GM12878 (cell line): ENCODE data around the gene ZNF214. TPM values are rescaled to one million over a fixed set of nuclear protein-coding genes. Genes with fewer than 3 reads are reported as not detected.

Experiments used
- ATAC-seq: fragments of 200-7000 bp; cut with Tn5 transposase; 3 replicates; pipeline ENCODE4 v1.9.1; 2020; ENCODE audit warnings: mild to moderate bottlenecking, moderate library complexity
- BruUV-seq: library from RNA; stranded (reverse); fragments of 400-500 nt; replicated peaks from 2 replicates; lab custom pipeline; 2021; lab: Mats Ljungman, UMichigan
- CTCF ChIA-PET: fragments of 300-600 bp; sonication (Branson Sonifier 250); formaldehyde crosslinking; extraction: SDS; loops from one replicate; lab custom pipeline; 2021; ENCODE audit warnings: inconsistent platforms; lab: Yijun Ruan, JAX
- POLR2A ChIA-PET: fragments of 350-600 bp; formaldehyde crosslinking; extraction: SDS; loops from one replicate; lab custom pipeline; 2021; ENCODE audit warnings: inconsistent platforms; lab: Charles Lee
- RAD21 ChIA-PET: fragments of 300-600 bp; sonication (Branson Sonifier 250); formaldehyde crosslinking; loops from one replicate; lab custom pipeline; 2023; ENCODE audit warnings: antibody characterized with exemption; ENCODE audit not compliant: unreplicated experiment; lab: Charles Lee
- SMC1A ChIA-PET: fragments of 300-600 bp; sonication (Branson Sonifier 250); formaldehyde crosslinking; loops from one replicate; lab custom pipeline; 2023; ENCODE audit not compliant: unreplicated experiment, uncharacterized antibody; lab: Charles Lee
- DNase-seq: peaks from one replicate; pipeline ENCODE4 v3.0.0-alpha.2; 2011; ENCODE audit warnings: low read depth, low spot score
- FAIRE-seq: peaks from 3 replicates; lab custom pipeline; 2011; peaks lifted over from hg19 to GRCh38; lab: Jason Lieb, UNC
- H2AFZ ChIP-seq: 2 replicates; pipeline ENCODE4 v1.6.0; 2011; ENCODE audit warnings: low read depth, low read length, control low read depth; ENCODE audit not compliant: control insufficient read depth
- H3K27ac ChIP-seq: 2 replicates; pipeline ENCODE4 v1.5.1; 2011; ENCODE audit warnings: control low read depth; ENCODE audit not compliant: control insufficient read depth, insufficient read depth
- H3K27me3 ChIP-seq, 2 experiments: replicated peaks in 1 of 2; 2 replicates each; pipeline versions ENCODE4 v1.6.0 to v1.6.1; 2011; ENCODE audit warnings: low read length in 1 of 2; ENCODE audit not compliant: control insufficient read depth in 2 of 2, insufficient read depth in 2 of 2
- H3K36me3 ChIP-seq, 2 experiments: 2 replicates each; pipeline ENCODE4 v1.5.1; 2011; ENCODE audit warnings: low read length in 1 of 2; ENCODE audit not compliant: control insufficient read depth in 2 of 2, insufficient read depth in 2 of 2
- H3K4me1 ChIP-seq: 2 replicates; pipeline ENCODE4 v1.6.1; 2011; ENCODE audit warnings: mild to moderate bottlenecking, low read length, moderate library complexity, mixed read lengths; ENCODE audit not compliant: control insufficient read depth, insufficient read depth
- H3K4me2 ChIP-seq: 2 replicates; pipeline ENCODE4 v1.6.0; 2011; ENCODE audit warnings: control low read depth; ENCODE audit not compliant: control insufficient read depth, insufficient read depth
- H3K4me3 ChIP-seq: fragments of 200-600 bp; sonication (generic); 2 replicates; pipeline ENCODE4 v1.5.1; 2016
- H3K79me2 ChIP-seq: 2 replicates; pipeline ENCODE4 v1.6.0; 2011; ENCODE audit warnings: low read length; ENCODE audit not compliant: control insufficient read depth, insufficient read depth
- H3K9ac ChIP-seq: 2 replicates; pipeline ENCODE4 v1.8.0; 2011; ENCODE audit warnings: low read length, control low read depth, mixed read lengths; ENCODE audit not compliant: control insufficient read depth, insufficient read depth
- H3K9me3 ChIP-seq: replicated peaks from 3 replicates; pipeline ENCODE4 v1.5.1; 2011; ENCODE audit warnings: mild to moderate bottlenecking, low read length; ENCODE audit not compliant: control insufficient read depth, insufficient read depth
- H4K20me1 ChIP-seq: 2 replicates; pipeline ENCODE4 v1.6.0; 2011; ENCODE audit not compliant: control insufficient read depth, insufficient read depth
- ATF3 ChIP-seq: IDR thresholded peaks from 2 replicates; pipeline ENCODE4 v1.6.1; 2011; ENCODE audit warnings: low read depth, mild to moderate bottlenecking, low read length, moderate library complexity, borderline replicate concordance; ENCODE audit errors: extremely low read depth
- BACH1 ChIP-seq: fragments of 450-650 bp; IDR thresholded peaks from 2 replicates; pipeline ENCODE4 v1.6.1; 2017; ENCODE audit warnings: mild to moderate bottlenecking, borderline replicate concordance
- CTCF ChIP-seq, 3 experiments: IDR thresholded peaks in 2 of 3; conservative IDR thresholded peaks in 1 of 3; 2 replicates each; pipeline ENCODE4 v1.5.1; 2011; ENCODE audit warnings: low read depth in 3 of 3, low read length in 3 of 3, mild to moderate bottlenecking in 3 of 3, control low read depth in 2 of 3, moderate library complexity in 2 of 3, inconsistent platforms in 1 of 3, mixed read lengths in 1 of 3; ENCODE audit not compliant: control insufficient read depth in 2 of 3, insufficient read depth in 1 of 3; ENCODE audit errors: extremely low read depth in 1 of 3
- GABPA ChIP-seq: IDR thresholded peaks from 2 replicates; pipeline ENCODE4 v1.6.1; 2014; ENCODE audit warnings: antibody characterized with exemption, low read depth, mild to moderate bottlenecking, inconsistent platforms
- KDM1A ChIP-seq: fragments of 200-600 bp; sonication (generic); IDR thresholded peaks from 2 replicates; pipeline ENCODE4 v1.6.1; 2016; ENCODE audit warnings: borderline replicate concordance
- MEF2B ChIP-seq: fragments of 450-650 bp; IDR thresholded peaks from 2 replicates; pipeline ENCODE4 v1.6.1; 2018; ENCODE audit warnings: mild to moderate bottlenecking, moderate library complexity; ENCODE audit not compliant: partially characterized antibody, poor library complexity, severe bottlenecking
- RELB ChIP-seq: fragments of 450-650 bp; IDR thresholded peaks from 2 replicates; pipeline ENCODE4 v1.6.1; 2017; ENCODE audit warnings: low read depth, mild to moderate bottlenecking, moderate library complexity
- SPI1 ChIP-seq: IDR thresholded peaks from 2 replicates; pipeline ENCODE4 v1.6.1; 2011; ENCODE audit warnings: low read depth, mild to moderate bottlenecking, low read length, moderate library complexity, borderline replicate concordance; ENCODE audit not compliant: insufficient read depth
- SRF ChIP-seq, 2 experiments: IDR thresholded peaks; 2 replicates each; pipeline ENCODE4 v1.6.1; 2011; ENCODE audit warnings: low read depth in 2 of 2, low read length in 2 of 2, mild to moderate bottlenecking in 1 of 2, moderate library complexity in 1 of 2
- TCF12 ChIP-seq: IDR thresholded peaks from 2 replicates; pipeline ENCODE4 v1.6.1; 2011; ENCODE audit warnings: low read depth, mild to moderate bottlenecking, low read length
- ZNF207 ChIP-seq: fragments of 450-650 bp; IDR thresholded peaks from 2 replicates; pipeline ENCODE4 v1.6.1; 2014; ENCODE audit warnings: antibody characterized with exemption, mild to moderate bottlenecking, borderline replicate concordance
- WGBS: methylation state at CpG from one replicate; pipeline ENCODE4 v1.1.6; 2016; ENCODE audit warnings: low lambda C conversion rate; ENCODE audit not compliant: insufficient replicate concordance, insufficient coverage; ENCODE audit errors: missing lambda C conversion rate; 5-methylcytosine and 5-hydroxymethylcytosine counted together
- in situ Hi-C: fragments of 300-500 bp; cut with MboI; formaldehyde crosslinking; loops from 9 replicates; pipeline ENCODE4 v1.14.3; 2018; ENCODE audit warnings: mixed read lengths
- intact Hi-C: fragments of 100-400 bp; cut with micrococcal nuclease; formaldehyde crosslinking; loops from one replicate; pipeline ENCODE4 v1.14.2; 2022; ENCODE audit not compliant: unreplicated experiment
- polyA plus RNA-seq, 11 experiments: library from polyadenylated mRNA; depleted of rRNA in 4 of 11; unstranded in 6 of 11; stranded (reverse) in 5 of 11; fragments of >200 nt; fragmentation: Nextera tagmentation in 4 of 11; fragmentation: Illumina TruSeq in 1 of 11; extraction: Ambion mirVana in 4 of 11; extraction: Trizol in 1 of 11; gene quantifications; 1 replicate in 1 of 11; 2 replicates in 10 of 11; pipeline versions ENCODE4 v1.2.1 to v1.2.3, GENCODE V29; 2011 to 2016; ENCODE audit warnings: inconsistent platforms in 2 of 11, missing spikeins in 2 of 11, low read depth in 1 of 11
- total RNA-seq, 4 experiments: library from RNA; depleted of rRNA in 3 of 4; stranded (reverse); fragments of >200 nt in 3 of 4; fragmentation: Illumina TruSeq in 1 of 4; extraction: Trizol in 1 of 4; gene quantifications; 2 replicates each; pipeline versions ENCODE4 v1.2.1 to v1.2.3, GENCODE V29; 2013 to 2021

The ZNF214 gene
- total and polyA plus RNA-seq, 10 of the 15 experiments (the other 5 are each of a cell fraction or from before 2014, with no cell fraction given), result 0.18 TPM; not detected in 9

DNA sequence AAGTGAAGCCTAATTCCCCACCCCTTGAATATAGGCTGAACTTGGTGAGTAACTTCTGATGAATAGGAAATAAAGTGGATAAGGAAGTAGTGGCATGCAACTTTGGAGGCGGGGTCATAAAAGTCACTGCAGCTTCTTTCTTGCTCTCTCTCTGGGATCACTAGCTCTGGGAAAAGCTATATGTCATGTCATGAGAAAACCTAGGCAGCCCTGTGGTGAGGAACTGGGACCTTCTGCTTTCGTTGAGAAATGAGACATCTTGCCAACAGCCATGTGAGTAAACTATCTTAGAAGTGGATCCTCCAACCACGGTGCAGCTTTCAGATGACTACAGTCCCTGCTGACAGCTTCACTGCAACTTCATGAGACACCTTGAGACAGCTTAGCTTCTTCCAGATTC lies 15.7 kb downstream of the ZNF214 start:
- H3K9ac ChIP-seq, result no peak overlapping the region
- no peaks in the 10 kb centered on the region for H3K27me3 ChIP-seq
- in situ Hi-C loops, result no loop called here
- H3K4me3 ChIP-seq, result no peak overlapping the region
- ATAC-seq (peak; percentile 82), DNase-seq (no peak), FAIRE-seq (no peak)
- H3K79me2 ChIP-seq, result no peaks in the 10 kb centered on the region
- ChIA-PET RAD21 (no interaction called here), POLR2A (no interaction called here), SMC1A (no interaction called here), CTCF (no interaction called here)
- H3K4me1 ChIP-seq, result no peaks in the 10 kb centered on the region
- WGBS, result 13% methylated on average over 3 of the region's 3 CpGs
- intact Hi-C loops, result no loop called here
- 0 out of 2 replicates have a peak, but pooled peaks have one; percentile 17 for TF ChIP-seq SPI1
- TF ChIP-seq GABPA, result no peak
- no peak for TF ChIP-seq BACH1
- TF ChIP-seq TCF12, result no peak
- no peak for TF ChIP-seq SRF (IDR thresholded peaks at IDR 0.05; ENCODE audit: low read depth in 2 of 2, low read length in 2 of 2)
- TF ChIP-seq CTCF (IDR thresholded peaks at IDR 0.05 in 2 of 3, conservative IDR thresholded peaks at IDR 0.05 in 1 of 3; ENCODE audit: control insufficient read depth in 2 of 3, extremely low read depth in 1 of 3, insufficient read depth in 1 of 3, low read depth in 3 of 3, low read length in 3 of 3), result no peak
- no peak overlapping the region for H3K4me2 ChIP-seq
- no peak overlapping the region for H2AFZ ChIP-seq
- no peaks in the 10 kb centered on the region for H3K36me3 ChIP-seq
- BruUV-seq, result no TSS peak
- H4K20me1 ChIP-seq, result no peaks in the 10 kb centered on the region
- H3K27ac ChIP-seq, result no peak overlapping the region
- H3K9me3 ChIP-seq, result no peaks in the 10 kb centered on the region

- Histone ChIP-seq H3K36me3 (no peaks in the 10 kb centered on the region), H3K4me1 (no peaks in the 10 kb centered on the region), H3K79me2 (no peaks in the 10 kb centered on the region), H3K4me3 (no peak overlapping the region), H3K27ac (no peak overlapping the region), H3K27me3 (no peaks in the 10 kb centered on the region; a peak in 2 of 4 replicates), H4K20me1 (no peaks in the 10 kb centered on the region), H3K9me3 (no peaks in the 10 kb centered on the region), H2AFZ (no peak overlapping the region), H3K9ac (no peak overlapping the region), H3K4me2 (no peak overlapping the region)
- intact Hi-C loops, result no loop called here
- BruUV-seq, result no TSS peak
- POLR2A ChIA-PET, result no interaction called here
- no peak for FAIRE-seq
- in situ Hi-C loops, result no loop called here
- SMC1A ChIA-PET, result interaction anchor here (0.6 kb wide), 1 partner anchor 526 kb away, joined by 3 read pairs; no protein-coding TSS in a partner anchor
- ATAC-seq, result no peak
- RAD21 ChIA-PET, result no interaction called here
- DNase-seq, result no peak
- CTCF ChIA-PET, result no interaction called here
- no peak for TF ChIP-seq ATF3
- no peak for TF ChIP-seq KDM1A
- no peak for TF ChIP-seq ZNF207
- no peak for TF ChIP-seq MEF2B
- no peak for TF ChIP-seq RELB
These were observed 24.4 kb downstream of the ZNF214 start for GRCh38 chr11:6995703-6996102.
